Activated CD8-positive, alpha-beta memory T cell treated with anti-CD3 and anti-CD28 coated beads, Interleukin-2, amount 50 U/mL, for 48 hours (primary cell): ENCODE measurements around the gene NAB1.

ENCODE experiments used
- DNase-seq: peaks from one replicate; pipeline ENCODE4 v3.0.0-alpha.2; 2020

The NAB1 gene

GRCh38 chr2:190716176-190716807 is 67.4 kb downstream of the NAB1 start:
- no peak for DNase-seq

- DNase-seq: no peak
These were observed 68.4 kb downstream of the NAB1 start for GRCh38 chr2:190717306-190717705.

- peak; percentile 60 for DNase-seq
These were observed 69.1 kb downstream of the NAB1 start for GRCh38 chr2:190717764-190718651.

- DNase-seq: peak; percentile 79
These were observed 70.0 kb downstream of the NAB1 start for GRCh38 chr2:190718652-190719526.

- no peak for DNase-seq
These were observed 71.4 kb downstream of the NAB1 start for GRCh38 chr2:190720276-190720675.

GRCh38 chr2:190720691-190721090 is 71.8 kb downstream of the NAB1 start:
- DNase-seq: no peak

- DNase-seq: no peak
These were observed 73.3 kb downstream of the NAB1 start for GRCh38 chr2:190722061-190722759.

GRCh38 chr2:190722835-190723234 is 74.0 kb downstream of the NAB1 start:
- peak; percentile 62 for DNase-seq

- DNase-seq: no peak
These were observed 74.7 kb downstream of the NAB1 start for GRCh38 chr2:190723397-190724090.

- no peak for DNase-seq
These were observed 77.4 kb downstream of the NAB1 start for GRCh38 chr2:190726255-190726654.

GRCh38 chr2:190736355-190736754 is 87.5 kb downstream of the NAB1 start:
- DNase-seq: no peak

GRCh38 chr2:190740449-190740848 is 91.6 kb downstream of the NAB1 start:
- no peak for DNase-seq
